Occipital lobe (tissue), 2 donors: ENCODE measurements around the gene PLSCR3. TPM values are rescaled to one million over a fixed set of nuclear protein-coding genes. Genes with fewer than 3 reads are reported as not detected.
A peak's percentile ranks its signal among the peaks of the same experiment; 100 is the strongest.

Source experiments
- DNase-seq: peaks from one replicate; lab custom pipeline; 2025; lab: John Stamatoyannopoulos, UW
- total RNA-seq: library from RNA; depleted of rRNA; stranded (reverse); fragments of >200 nt; gene quantifications from one replicate; pipeline ENCODE4 v1.2.3, GENCODE V29; 2014

The PLSCR3 gene
- total RNA-seq, 1 donor from 2014 or later = 10.0 TPM

DNA sequence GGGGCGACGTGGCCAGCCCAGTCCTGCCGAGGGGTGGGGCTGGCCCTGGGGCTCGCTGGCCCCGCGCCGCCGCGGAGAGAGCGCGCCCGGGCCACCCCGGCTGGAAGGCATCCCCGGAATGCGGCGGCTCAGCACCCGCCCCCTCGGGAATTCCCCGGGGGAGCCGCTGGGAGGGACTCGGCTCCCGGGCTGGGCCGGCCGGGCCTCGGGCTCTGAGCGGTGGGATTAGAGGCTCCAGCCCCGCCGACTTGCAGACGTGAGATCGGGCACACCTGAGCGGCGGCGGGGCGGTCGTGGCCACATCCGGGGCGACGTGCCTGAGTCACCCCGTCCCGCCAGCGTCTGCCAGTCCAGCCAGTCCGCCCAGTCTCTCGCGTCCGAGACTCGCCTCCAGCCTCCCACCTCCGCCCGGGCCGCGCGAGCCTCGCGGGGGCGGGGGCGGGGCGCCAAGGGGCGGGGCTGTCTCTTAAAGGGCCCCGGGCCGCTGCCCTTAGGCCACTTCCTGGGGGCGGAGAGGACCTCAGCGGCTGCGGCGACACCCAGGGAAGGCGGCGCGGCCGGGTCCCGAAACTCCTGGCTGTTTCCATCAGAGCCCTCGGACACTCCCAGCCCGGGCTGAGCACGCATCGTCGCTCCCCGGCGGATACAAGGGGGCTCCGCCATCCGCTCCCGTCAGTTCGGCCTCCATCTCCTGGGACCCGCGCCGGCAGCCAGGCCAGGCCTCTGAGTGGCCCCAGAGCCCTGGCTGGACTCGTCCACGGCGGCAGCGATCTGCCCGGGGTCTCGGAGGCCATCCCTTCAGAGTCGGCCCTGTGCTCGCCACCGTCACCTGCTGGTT is 42.4 kb downstream of the PLSCR3 start, which contains the start of gene KCTD11:
TSS of gene KCTD11 (plus strand) at position 498 of the 838 bp plus-strand sequence.
- DNase-seq = peak; percentile 81

DNA sequence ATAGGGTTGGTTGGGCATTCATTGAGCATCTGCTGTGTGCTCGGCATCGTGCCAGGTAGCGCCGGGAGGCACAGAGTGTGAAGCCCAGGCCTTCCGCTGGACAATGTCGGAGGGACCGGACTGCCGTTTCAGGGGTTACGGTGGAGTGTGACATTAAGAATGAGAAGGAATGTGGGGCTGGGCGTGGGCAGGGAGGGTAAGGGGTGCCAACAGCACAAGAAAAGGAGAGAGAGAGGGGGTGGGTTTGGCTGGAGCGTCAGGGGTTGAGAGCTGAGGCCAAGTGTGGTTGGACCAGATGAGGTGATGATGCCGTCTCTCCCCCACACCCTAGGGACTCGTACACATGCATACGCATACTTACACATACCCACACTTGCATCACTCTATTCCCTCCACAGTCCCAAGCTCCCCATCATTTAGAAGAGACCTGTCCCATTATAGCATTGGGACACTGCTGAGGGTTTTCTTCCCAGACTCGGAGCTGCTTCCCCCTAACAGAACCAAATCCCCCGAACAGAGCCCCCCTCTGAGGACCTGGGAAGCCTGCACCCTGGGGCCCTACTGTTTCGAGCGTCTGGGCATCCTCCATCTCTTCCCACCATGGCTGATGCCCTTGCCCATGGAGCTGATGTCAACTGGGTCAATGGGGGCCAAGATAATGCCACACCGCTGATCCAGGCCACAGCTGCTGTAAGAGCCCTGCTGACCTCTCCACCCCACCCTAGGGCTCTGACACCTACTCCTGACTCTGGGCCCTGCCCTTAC is 45.7 kb downstream of the PLSCR3 start:
- DNase-seq = no peak

DNA sequence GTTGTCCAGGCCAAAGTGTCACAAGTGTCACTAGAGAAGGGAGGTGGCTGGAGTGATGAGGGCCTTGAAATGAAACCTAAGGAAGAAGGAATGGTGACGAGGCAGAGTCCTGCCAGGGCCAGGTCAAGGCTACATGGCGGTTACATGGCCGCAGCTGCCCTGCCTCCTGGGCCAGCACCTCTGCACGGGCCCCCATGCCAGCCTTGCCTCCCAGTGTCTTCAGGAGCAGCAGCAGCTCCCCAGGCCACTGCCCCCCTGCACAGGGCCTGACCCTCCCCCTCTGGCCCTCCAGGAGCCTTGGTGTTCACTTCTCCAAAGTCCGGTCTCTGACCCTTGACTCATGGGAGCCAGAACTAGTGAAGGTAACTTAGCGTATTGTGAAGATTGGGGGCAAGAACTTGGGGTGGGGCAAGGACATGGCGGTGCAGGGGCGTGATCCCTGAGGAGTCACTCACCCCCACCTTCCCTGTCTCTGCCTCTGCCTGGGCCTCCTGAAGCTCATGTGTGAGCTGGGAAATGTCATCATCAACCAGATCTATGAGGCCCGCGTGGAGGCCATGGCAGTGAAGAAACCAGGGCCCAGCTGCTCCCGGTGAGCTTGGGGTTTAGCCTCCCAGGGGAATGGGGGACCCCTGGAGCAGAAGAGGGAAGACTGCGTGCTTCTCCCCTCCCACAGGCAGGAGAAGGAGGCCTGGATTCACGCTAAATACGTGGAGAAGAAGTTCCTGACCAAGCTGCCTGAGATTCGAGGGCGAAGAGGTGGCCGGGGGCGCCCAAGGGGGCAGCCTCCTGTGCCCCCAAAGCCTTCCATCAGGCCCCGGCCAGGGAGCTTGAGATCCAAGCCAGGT is 46.5 kb downstream of the PLSCR3 start:
- no peak for DNase-seq

DNA sequence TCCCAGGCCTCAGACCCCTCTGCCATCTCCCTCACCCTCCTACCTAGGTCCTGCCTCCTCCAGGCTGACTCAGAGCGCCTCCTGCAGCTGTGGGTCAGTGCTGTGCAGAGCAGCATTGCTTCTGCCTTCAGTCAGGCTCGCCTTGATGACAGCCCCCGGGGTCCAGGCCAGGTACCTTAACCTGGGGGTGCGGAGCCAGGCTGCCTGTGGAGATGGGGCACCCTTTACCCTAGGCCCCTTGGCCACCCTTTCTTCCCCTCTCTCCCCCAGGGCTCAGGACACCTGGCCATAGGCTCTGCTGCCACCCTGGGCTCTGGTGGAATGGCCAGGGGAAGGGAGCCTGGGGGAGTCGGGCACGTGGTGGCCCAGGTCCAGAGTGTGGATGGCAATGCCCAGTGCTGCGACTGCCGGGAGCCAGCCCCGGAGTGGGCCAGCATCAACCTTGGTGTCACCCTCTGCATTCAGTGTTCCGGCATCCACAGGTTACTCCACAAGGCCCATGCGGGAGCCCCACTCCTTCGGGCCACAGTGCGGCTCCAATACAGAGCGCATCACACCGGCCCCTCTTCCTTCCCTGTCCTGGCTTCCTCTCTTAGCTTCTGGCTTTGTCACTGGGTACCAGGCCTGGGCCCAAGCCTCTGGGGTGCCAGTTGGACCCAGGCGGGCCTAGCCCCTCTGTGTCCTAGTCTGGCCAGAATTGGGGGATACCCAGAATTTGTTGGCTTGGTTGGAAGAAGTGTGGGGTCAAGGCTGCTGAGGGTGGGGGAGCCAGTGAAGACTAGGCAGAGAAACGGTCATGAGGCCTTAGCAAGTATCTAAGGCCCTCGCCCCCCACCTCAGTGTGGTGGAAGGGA is 47.3 kb downstream of the PLSCR3 start:
- DNase-seq = no peak

DNA sequence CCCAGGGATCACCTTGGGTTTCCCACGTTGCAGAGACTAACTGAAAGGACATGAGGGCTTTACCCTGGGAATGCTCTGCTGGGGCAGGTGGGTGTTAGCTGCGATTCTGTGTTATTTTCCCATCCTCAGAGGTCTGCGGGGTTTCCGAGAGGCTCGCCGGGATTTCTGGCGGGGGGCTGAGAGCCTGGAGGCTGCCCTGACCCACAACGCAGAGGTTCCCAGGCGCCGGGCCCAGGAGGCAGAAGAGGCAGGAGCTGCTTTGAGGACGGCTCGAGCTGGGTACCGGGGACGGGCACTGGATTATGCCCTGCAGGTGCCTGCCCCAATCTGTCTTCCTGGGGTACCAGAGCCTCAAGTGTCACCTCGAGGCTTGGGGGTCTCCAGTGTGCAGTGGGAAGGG is 51.1 kb downstream of the PLSCR3 start:
- DNase-seq = no peak

DNA sequence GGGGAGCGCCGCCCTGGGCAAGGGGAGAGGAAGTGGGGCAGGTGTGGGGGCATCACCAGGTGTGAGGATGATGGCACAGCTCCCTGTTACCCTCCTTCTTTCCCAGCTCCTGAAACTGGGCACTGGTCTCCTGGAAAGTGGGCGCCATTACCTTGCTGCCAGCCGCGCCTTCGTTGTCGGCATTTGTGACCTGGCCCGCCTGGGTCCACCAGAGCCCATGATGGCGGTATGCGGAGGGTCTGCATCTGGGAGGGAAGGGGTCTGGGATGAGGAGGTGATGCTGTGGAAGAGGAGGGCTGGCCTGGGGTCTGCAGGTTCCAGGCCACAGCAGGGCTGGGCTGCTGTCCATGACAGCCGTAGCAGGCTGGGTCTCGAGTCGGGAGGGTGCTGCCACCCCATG is 52.5 kb downstream of the PLSCR3 start:
- no peak for DNase-seq

DNA sequence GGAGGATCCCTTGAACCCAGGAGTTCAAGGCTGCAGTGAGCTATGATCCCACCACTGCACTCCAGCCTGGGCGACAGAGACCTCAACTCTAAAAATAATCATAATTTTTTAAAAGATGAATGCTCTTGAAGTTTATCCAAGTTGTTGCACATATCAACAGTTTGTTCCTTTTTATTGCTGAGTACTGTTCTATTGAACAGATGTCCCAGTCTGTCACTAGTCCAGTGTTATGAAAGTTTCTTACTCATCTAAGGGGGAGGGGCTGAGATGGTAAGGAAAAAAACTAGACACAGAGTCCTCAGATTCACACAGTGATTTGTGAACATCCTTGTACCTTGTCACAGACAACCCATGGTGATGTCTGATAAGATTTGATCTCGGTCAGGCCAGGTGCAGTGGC is 54.1 kb downstream of the PLSCR3 start:
- DNase-seq = no peak

Other genes starting within 250 kb of the PLSCR3 start
- gene ASGR1, start 215.2 kb downstream of the PLSCR3 start, total RNA-seq = 15.6 TPM
- 131 TPM for gene DLG4, start 174.7 kb downstream of the PLSCR3 start, total RNA-seq
- gene ACADVL, start 174.6 kb downstream of the PLSCR3 start, total RNA-seq = 77.2 TPM
- 49.1 TPM for gene DVL2, start 160.0 kb downstream of the PLSCR3 start, total RNA-seq
- 33.7 TPM for gene PHF23, start 155.1 kb downstream of the PLSCR3 start, total RNA-seq
- 93.3 TPM for gene GABARAP, start 152.1 kb downstream of the PLSCR3 start, total RNA-seq
- 26.5 TPM for gene CTDNEP1, start 142.8 kb downstream of the PLSCR3 start, total RNA-seq
- 25.4 TPM for gene ELP5, start 142.3 kb downstream of the PLSCR3 start, total RNA-seq
- gene CLDN7, start 132.0 kb downstream of the PLSCR3 start, total RNA-seq = 0.16 TPM
- 0.16 TPM for gene SLC2A4, start 112.8 kb downstream of the PLSCR3 start, total RNA-seq
- gene YBX2, start 99.9 kb downstream of the PLSCR3 start, total RNA-seq = 2.7 TPM
- gene EIF5A, start 86.9 kb downstream of the PLSCR3 start, total RNA-seq = 156 TPM
- gene GPS2, start 79.2 kb downstream of the PLSCR3 start, total RNA-seq = 29.5 TPM
- 46.6 TPM for gene NEURL4, start 65.2 kb downstream of the PLSCR3 start, total RNA-seq
- gene ACAP1, start 58.0 kb downstream of the PLSCR3 start, total RNA-seq = not detected
- 3.9 TPM for gene KCTD11, start 42.4 kb downstream of the PLSCR3 start, total RNA-seq
- gene TMEM95, start 39.4 kb downstream of the PLSCR3 start, total RNA-seq = not detected
- gene TNK1, start 13.4 kb downstream of the PLSCR3 start, total RNA-seq = 0.94 TPM
- 55.2 TPM for gene TMEM256, start 9.6 kb upstream of the PLSCR3 start, total RNA-seq
- gene NLGN2, start 13.3 kb upstream of the PLSCR3 start, total RNA-seq = 9.2 TPM
- not detected for gene SPEM1, start 25.8 kb upstream of the PLSCR3 start, total RNA-seq
- not detected for gene SPEM2, start 31.1 kb upstream of the PLSCR3 start, total RNA-seq
- not detected for gene SPEM3, start 34.3 kb upstream of the PLSCR3 start, total RNA-seq
- 3.7 TPM for gene TMEM102, start 40.9 kb upstream of the PLSCR3 start, total RNA-seq
- 18.2 TPM for gene FGF11, start 45.0 kb upstream of the PLSCR3 start, total RNA-seq
- 17.2 TPM for gene CHRNB1, start 50.5 kb upstream of the PLSCR3 start, total RNA-seq
- 17.6 TPM for gene ZBTB4, start 85.1 kb upstream of the PLSCR3 start, total RNA-seq
- gene SLC35G6, start 86.9 kb upstream of the PLSCR3 start, total RNA-seq = not detected
- 54.6 TPM for gene POLR2A, start 89.8 kb upstream of the PLSCR3 start, total RNA-seq
- 3.3 TPM for gene TNFSF12, start 154.5 kb upstream of the PLSCR3 start, total RNA-seq
- 0.31 TPM for gene TNFSF13, start 164.2 kb upstream of the PLSCR3 start, total RNA-seq
- gene SENP3, start 167.4 kb upstream of the PLSCR3 start, total RNA-seq = 84.8 TPM
- 0.62 TPM for gene CD68, start 185.1 kb upstream of the PLSCR3 start, total RNA-seq
- gene MPDU1, start 189.3 kb upstream of the PLSCR3 start, total RNA-seq = 34.8 TPM
- gene SOX15, start 195.6 kb upstream of the PLSCR3 start, total RNA-seq = 0.47 TPM
- gene FXR2, start 220.4 kb upstream of the PLSCR3 start, total RNA-seq = 51.9 TPM
- 32.8 TPM for gene SAT2, start 233.3 kb upstream of the PLSCR3 start, total RNA-seq
- not detected for gene SHBG, start 235.6 kb upstream of the PLSCR3 start, total RNA-seq